Mesenteric fat pad (tissue), 1 donor: ENCODE data around the gene MMUT. TPM values are rescaled to one million over a fixed set of nuclear protein-coding genes. Genes with fewer than 3 reads are reported as not detected.
"Not testable (repeated sequence)": the region's sequence is repeated elsewhere in the genome, so short reads cannot be mapped to it uniquely, and the experiment has no call there.

Experiments
- DNase-seq: peaks from one replicate; pipeline ENCODE4 v3.0.0-alpha.2; 2020; ENCODE audit warnings: low spot score
- total RNA-seq: library from RNA; stranded (reverse); fragmentation: NEBNext Ultra II Directional; extraction: Animal tissue kit (Norgen Biotek cat#: 25700); gene quantifications from one replicate; pipeline ENCODE4 v1.2.1, GENCODE V29; 2021
- donor health status: DM: yes; HTN: yes; CAD: no.

Gene MMUT
- total RNA-seq, 1 donor from 2014 or later, result 18.9 TPM

DNA sequence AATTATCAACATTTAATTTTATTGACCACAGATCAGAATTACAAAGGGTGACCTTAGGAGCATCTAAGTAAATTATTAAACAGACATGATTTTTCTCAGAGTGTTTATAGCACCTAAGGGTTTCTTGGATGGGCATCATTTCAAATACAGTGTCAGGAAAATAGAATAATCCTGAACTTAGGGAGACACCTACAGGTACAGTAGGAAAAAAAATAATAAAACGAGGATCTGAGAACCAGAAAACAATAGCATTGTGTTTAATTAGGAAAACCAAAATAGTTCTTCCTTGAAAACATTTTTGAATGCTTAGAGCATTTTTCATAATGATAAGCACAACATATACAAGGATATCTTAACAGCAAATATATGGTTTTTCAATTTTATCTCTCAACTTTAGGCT is 39.2 kb downstream of the MMUT start:
- no peak for DNase-seq

DNA sequence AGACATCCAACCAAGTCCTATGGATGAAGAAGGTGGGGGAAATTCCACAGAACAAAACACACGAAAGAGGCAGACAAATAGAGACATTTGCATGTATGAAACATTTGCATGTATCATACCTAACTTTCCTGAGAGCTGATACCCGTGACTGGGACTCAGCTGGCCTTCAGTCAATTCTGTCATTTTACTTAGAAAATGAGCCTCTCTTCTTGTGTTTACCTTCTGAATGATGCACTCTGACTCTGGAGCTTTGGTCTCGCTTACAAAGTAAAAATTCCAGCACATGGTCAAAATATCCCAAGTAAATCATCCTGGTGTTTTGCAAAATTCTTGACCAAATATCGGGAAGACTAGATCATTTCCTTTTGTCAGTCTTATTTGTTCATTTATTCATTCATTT is 46.9 kb downstream of the MMUT start:
- DNase-seq, result no peak

DNA sequence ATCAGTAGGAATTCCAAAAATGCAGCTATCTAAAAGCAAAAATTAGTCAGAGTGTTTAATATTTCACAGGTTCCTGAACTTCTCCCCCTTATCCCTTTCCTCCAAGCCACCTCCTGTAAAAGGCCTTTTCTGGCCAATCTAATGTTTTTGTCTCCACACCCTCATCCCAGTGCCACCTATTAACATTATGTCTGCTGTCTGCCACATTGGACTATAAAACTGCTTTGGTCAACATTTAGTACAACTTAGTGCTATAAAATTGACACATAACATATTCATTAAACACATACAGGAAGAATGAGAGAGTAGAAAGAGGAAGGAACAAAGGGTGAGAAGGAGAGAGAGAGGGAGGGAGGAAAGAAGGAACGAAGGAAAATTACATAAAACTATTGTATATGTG is 47.7 kb downstream of the MMUT start:
- no peak for DNase-seq

DNA sequence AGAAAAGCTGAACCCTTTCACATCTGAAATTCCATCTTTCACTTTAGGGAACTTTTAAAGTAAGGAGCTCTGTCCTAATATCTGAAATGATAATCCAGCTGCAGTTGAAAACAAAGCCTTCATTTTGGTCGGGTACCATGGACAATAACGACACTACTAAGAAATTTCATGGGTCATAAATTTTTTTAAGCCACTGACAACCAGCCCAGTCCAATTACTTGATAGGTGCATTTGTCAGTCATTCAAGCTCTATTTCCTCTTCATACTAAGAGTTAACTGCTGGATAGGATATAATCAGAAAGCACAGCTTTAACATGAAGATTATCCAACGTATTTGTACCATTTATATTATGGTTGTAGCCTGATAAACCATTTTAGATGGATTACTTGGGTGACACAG is 52.5 kb downstream of the MMUT start:
- no peak for DNase-seq

DNA sequence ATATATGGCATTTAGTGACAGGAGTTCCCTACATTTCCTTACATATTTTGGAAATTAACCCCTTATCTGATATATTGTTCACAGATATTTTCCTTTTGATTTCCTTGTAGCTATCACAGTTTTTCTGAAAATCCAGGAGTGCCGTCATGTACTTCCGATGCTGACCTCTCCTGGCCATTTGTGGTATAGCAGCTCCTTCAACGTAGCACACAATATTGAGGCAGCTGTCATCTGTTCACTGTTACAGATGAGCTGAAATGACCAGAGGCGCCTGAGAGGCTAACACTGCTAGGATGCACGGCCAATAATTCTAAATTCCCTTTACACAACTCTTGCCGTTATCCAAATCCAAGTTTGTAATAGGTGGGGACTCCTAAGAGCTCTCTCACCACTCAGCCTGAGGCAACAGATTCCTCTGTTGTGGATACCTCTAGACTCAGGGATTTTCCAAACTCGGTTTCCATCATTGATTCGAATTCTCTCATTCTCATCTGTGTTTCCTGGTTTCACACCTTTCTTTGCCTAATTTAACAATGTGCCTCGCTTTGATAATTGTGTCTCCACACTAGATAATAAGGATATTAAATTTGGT is 53.0 kb downstream of the MMUT start:
- no peak for DNase-seq

DNA sequence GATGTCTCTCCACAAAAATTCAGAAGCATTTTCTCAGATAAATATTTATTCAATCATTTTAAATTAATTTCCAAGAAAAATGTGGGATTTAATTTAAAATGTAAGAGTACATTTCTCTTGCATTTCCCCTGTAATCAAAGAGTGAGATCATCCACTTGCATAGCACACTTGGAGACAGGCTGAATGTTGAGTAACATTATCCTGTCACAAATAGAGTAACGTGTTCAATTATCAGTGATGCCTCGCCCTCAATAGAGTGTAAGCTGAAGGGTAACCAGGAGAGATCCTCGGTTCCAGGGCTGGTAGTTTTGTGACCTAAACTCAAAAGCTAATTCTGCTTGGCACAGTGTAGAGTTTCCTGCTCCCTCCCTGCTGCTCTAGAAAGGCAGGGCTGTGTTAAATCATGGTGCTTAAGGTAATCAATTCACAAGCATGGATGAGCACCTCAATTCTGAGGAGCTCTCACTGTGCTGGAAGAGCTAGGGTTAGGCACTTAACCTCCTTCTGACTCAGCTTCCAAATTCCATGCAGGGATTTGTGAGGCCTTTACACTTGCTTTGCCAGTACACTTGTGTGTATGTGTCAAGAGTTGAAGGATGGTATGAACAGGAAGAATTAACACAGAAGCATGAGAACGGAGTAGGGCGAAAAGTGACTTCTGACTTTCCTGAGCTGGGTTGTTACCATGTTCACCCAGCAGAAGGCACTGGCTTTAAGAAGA is 56.6 kb downstream of the MMUT start:
- no peak for DNase-seq

DNA sequence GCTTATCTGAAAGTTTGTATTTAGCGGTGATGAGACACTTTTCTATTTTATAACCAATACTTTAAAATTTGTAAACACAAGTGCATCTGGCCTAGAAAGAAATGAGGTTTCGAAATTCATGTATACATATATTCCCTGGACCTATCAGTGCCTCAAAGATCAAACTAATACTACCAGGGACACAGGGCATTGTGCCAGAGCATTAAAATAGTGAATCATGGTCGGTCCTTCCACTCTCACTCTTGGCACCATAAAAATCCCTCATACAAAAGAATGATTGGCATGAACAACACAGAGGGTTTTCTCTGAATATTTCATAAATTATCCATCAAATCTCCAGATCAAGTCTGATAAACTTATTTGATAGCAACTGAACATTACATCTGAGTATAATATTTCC is 62.0 kb downstream of the MMUT start:
- DNase-seq, result no peak

DNA sequence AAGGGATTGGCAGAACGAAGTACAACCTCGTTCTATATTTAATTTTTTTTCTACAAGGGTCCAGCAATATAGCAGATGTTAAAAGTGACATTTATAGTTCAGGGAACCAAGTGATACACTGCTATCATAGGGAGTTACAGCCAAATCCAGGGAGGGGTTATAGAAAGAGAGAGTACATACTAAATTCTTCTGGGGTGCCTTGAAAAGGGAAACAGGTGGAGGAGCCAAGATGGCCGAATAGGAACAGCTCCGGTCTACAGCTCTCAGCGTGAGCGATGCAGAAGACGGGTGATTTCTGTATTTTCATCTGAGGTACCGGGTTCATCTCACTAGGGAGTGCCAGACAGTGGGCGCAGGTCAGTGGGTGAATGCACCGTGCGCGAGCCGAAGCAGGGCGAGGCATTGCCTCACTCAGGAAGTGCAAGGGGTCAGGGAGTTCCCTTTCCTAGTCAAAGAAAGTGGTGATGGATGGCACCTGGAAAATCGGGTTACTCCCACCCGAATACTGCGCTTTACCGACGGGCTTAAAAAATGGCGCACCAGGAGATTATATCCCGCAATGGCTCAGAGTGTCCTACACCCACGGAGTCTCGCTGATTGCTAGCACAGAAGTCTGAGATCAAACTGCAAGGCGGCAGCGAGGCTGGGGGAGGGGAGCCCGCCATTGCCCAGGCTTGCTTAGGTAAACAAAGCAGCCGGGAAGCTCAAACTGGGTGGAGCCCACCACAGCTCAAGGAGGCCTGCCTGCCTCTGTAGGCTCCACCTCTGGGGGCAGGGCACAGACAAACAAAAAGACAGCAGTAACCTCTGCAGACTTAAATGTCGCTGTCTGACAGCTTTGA is 76.2 kb downstream of the MMUT start:
- DNase-seq, result not testable (repeated sequence)

DNA sequence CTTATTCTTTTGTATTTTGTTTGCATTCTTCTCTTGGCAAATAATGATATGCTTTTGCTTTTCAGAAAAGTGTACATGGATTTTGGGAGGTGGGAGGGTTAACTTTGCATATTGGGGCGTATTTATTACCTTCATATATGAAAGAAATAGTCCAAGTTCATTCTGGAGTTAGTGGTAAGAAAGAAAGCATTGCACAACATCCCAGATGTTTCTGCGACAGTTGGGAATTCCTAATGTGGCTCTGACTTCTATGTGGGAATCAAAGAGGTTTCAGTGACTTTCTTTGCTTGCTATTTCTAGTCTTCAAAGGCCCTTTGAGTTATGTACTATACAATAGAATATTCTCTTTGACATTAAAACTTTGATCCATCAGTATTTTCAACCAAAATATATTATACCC is 78.1 kb downstream of the MMUT start:
- DNase-seq, result no peak

Other genes starting within 250 kb of the MMUT start
- 3.1 TPM for gene CENPQ, start 117 bp upstream of the MMUT start, total RNA-seq
- not detected for gene GLYATL3, start 36.7 kb upstream of the MMUT start, total RNA-seq
- gene C6orf141, start 87.4 kb upstream of the MMUT start, total RNA-seq, result 3.9 TPM
- gene RHAG, start 173.6 kb upstream of the MMUT start, total RNA-seq, result not detected